Frontal cortex (tissue), 4 donors: ENCODE data around the gene ARAP1. TPM values are rescaled to one million over a fixed set of nuclear protein-coding genes. Genes with fewer than 3 reads are reported as not detected.

ENCODE experiments used
- DNase-seq, 2 donors: peaks; one replicate each; pipeline ENCODE4 v3.0.0; 2012; ENCODE audit warnings: low spot score in 2 of 2
- FAIRE-seq: peaks from 2 replicates; lab custom pipeline; 2012; peaks lifted over from hg19 to GRCh38; lab: Jason Lieb, UNC
- total RNA-seq: library from RNA; depleted of rRNA; stranded (reverse); fragments of >200 nt; gene quantifications from one replicate; pipeline ENCODE4 v1.2.3, GENCODE V29; 2014
- donor health status: control.
- donor health status: control.
- donor health status: control.

ARAP1 gene
- total RNA-seq, 1 donor from 2014 or later: 20.0 TPM

DNA sequence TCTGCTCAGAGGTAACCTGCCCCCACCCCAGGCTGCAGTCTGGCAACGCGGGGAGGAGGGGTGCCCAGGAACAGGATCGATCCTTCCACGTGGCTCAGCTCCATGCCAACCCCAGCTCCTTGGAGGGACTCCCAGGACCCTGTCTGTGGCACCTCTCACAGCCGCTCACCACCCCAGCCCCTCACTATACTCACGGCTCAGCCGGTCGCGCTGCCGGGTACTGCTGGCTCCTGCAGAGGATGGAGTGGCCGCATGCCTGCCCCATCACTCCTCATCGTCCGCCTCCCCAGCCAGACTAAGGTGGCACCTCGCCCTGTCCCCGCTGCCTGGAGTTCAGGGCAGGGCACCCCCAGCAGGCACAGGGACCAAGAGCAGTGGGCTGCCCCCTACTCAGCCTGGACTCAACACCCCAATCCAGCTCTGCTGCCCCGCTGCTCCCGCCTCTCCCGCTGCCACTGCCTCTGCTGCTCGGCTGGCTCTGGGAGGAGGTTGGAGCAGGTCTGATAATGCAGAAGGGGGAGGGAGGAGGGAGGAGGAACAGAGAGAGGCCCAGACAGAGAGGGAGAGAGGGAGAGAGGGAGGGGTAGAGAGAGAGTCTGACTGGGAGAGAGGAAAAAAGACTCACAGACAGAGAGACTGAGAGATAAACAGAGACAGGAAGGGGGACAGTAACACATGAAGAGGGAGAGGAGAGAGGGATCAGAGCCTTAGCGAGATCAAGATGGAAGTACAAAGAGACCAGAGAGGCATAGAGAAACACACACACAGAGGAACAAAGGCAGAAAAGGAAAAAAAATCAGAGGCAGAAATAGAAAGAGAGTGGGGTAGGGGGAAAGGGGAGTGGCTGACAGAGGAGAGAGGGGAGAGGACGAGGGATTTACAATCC is 78.0 kb downstream of the ARAP1 start, which contains the start of gene PDE2A:
Gene PDE2A (minus strand): TSS at position 480 of the 886 bp plus-strand sequence. CDS start 215 bp downstream, at position 265.
- no peak for FAIRE-seq
- no peak for DNase-seq

DNA sequence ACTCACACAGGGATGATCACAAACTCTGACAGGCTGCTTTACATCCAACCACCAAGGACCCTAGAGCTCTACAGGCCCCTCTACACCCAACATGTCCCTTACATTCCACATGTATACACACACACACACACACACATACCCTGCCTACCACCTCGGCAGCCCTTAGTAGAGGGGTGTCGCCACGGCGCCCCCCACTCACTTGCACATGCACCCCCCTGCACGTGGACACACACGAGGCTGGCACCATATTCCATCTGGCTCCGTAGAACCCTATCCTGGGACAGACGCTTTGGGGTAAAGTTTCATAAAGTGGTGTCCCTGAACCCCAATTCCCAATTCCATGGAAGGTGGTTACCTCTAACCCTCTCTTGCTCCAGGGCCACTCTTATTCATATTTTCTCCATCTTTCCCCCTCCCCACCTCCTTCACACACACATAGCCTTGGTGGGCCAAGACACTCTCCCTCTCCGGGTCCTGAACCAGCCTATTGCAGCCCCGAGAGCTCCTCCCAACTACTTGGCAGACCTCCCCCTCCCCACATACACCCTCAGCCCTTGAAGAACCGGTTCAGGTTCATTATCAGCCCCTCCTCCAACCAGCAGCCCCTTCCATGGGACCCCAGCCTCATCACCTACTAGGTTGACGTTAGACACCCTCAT is 78.8 kb downstream of the ARAP1 start:
- DNase-seq (no peak), FAIRE-seq (no peak)

DNA sequence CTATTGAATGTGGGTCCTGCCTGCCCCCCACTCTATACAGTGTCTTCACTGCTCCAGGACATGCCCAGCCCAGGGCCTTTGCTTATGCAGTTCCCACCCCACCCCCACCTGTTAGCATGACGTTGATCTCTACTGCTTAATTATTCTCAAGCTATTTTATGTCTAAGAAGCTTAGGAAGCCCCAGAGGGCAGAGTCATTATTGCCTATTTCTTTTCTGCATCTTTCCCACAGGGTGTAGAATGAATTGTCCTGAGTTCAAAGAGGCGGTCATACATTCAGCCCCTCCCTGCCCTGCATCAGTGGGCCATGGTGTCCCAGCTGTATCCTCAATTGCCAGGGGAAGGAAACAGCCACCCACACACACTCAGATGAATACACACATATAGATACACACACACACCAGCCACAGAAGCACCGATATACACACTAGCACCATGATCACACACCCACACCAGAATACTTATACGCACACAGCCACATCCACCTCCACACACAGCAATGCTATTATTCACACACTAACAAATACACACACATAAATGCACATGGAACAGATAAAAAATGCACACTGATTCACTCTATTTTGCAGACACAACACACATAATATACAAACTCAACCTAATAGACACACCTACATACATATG is 79.5 kb downstream of the ARAP1 start:
- no peak for DNase-seq

DNA sequence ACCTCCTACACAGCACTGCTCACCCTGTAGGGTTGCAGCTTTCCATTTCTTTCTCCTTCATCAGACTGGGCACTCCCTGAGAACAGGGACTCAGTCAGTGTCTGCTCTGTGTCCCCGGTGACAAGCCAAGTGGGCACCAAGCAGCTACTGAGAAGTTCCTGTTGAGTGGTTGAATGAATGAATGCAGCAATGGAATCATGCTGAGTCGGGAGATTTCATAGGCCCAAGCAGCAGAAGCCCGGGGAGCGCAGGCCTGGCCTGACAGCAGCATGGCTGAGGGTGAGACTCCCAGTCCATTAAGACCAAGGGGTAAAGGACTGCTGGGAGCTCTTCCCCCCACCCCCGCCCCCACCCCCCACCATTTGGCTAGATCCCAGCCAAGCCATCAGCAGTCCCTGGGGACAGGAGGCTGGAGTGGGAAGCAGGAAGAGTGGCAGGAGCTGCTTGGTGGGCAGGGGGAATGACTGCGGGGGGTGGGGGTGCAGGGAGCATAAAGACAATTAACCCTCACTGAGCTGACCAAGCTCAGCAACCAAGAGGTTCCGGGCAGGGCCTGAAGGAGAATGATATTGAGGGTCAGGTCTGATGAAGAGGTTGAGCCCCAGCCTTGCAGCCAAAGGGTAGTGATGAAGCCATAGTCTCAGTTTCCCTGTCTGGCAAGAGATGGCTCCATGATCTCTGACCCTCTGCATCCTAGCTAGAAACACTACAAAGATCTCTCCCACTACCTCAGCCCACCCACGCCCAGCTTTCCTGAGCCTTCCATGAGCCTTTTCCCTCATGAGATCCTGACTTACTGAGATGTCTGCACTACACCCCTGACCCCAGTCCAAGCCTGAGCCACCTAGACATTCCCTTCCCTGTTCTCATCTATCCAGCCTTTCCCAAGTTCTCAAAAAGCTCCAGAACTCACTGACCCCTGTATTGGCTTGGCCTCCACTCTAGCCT is 80.8 kb downstream of the ARAP1 start:
- no peak for FAIRE-seq
- no peak for DNase-seq

More for the DNA sequence above, 79.5 kb downstream of the ARAP1 start:
- FAIRE-seq: no peak

DNA sequence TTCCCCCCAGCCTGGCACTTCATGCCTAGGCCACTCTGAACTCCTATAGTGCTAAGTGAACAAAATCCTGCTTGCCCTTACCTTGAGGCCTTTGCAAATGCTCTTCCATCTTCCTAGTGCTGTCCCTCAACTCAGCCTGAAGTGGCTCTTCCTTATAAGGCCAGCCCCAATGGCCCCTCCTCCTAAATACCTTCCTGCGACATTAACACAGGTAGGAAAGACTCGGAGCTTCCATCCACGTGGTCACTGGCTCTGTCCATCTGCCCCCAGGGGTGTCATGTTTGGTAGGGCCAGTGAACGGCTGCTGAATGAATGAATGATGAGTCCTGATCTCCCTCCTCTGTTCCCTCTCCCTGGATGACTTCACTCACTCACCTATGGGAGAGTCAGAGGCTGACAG is 82.2 kb downstream of the ARAP1 start:
- DNase-seq (no peak), FAIRE-seq (no peak)

DNA sequence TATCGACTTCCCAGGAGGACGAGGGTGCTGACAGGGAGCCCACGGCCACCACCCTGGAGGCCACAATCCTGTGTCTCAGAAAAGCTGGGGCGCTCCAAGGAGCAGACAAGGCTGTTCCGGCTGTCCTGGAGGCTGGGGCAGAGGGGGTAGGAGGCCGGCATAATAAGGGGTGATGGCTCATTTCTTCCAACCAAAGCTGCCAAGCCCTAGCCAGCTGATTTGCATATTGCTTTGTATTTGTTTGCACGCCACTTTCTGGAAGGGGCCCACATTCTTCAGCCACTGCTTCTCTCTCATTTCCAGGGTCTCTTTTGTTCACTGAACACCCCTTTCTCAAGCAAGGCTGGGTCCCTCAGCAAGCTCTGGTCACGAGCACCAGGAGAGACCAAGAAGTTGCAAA is 82.7 kb downstream of the ARAP1 start:
- no peak for FAIRE-seq

DNA sequence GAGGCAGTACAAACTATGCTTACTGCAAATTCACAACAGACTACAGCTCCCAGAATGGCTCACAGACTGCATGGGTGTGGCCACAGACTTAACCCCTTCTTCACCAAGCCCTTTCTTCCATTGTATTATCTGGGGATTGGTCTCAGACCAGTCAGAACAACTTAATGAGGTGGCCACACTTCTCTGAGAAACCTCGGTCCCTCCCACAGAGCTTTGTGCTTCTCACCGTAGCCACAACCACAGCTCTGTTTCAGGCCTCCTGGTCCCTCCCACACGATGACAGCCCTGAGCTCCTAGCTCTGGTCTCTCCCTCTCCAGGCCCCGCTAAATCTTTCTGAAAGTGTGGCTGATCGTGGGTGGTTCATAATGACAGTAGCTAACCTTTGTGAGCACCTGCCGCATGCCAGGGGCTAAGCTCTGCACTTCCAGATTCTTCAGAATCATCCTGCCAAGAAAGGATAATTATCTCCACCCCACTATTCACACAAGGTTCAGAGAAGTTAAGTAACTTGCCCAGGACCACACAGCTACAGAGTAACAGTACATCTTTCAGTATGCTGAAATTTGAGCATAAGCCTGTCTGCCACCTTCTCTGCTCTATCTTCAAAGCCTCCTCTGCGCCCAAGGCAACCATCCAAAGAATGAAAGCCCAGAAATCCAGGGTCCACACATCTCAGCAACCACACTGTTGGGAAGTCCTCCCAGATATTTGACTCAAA is 83.4 kb downstream of the ARAP1 start:
- no peak for FAIRE-seq
- no peak for DNase-seq

More for the DNA sequence above, 82.7 kb downstream of the ARAP1 start:
- no peak for DNase-seq

DNA sequence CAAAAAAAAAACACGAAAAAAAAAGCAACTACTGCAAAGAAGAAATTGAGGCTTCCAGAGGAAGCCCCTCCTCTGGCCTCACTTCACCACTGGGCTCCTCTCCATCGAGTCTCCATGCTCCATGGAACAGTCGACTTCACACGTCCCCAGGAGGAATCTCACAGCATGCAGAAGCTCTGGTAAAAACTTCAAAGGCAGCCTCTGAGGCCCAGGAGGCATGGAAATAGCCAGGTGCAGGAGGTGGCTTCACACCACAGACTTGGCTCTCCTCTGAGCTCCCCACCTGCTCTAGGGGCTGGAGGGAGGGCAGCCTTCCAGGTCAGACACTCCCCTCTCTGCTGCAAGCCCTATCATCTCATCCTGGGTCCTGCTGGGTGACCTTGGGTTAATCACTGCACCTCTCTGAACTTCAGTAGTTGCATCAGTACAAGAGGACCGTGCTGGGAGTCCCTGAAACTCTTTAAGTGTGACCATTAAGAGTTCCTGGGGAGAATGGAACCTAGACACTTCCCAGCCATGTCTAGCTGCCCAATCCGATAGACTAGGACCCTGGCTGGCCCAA is 86.2 kb downstream of the ARAP1 start:
- no peak for DNase-seq
- FAIRE-seq: no peak

DNA sequence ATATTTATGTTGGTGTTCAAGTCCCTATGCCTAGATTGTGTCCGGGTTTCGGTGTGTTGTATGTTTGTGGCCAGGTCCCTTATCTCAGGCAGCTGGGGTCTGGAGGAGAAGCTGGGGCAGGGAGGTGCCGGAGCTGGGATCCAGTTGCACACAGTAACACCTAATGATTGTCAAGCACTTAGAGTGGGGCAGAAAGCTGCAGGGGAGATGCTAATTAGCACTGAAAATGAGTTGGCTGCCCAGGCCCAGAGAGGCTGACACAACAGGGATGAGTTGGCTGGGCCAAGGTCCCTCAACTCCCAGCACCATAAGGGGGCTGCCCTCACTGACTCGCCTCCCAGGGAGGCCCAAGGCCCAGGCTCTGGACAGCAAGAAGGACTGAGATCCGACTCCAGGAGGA is 90.2 kb downstream of the ARAP1 start:
- DNase-seq (no peak), FAIRE-seq (no peak)

DNA sequence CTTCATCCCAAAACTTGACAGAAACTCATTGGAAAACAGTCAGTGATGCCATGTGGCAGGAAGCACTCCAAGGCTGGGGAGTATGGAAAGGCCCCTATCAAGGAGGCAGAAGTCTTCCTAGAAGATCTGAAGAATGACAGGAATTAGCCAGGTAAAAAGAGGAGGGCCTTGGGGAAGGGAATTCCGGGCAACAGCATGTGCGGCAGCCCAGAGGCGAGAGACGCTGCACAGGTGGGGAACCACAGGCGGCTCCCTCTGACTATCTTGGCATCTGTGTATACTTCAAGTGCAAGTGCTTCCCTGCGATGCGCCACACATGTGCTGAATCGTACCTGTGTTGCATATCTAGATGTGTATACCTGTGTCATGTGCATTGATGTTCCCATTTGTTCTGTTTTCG is 90.7 kb downstream of the ARAP1 start:
- DNase-seq: no peak
- no peak for FAIRE-seq

DNA sequence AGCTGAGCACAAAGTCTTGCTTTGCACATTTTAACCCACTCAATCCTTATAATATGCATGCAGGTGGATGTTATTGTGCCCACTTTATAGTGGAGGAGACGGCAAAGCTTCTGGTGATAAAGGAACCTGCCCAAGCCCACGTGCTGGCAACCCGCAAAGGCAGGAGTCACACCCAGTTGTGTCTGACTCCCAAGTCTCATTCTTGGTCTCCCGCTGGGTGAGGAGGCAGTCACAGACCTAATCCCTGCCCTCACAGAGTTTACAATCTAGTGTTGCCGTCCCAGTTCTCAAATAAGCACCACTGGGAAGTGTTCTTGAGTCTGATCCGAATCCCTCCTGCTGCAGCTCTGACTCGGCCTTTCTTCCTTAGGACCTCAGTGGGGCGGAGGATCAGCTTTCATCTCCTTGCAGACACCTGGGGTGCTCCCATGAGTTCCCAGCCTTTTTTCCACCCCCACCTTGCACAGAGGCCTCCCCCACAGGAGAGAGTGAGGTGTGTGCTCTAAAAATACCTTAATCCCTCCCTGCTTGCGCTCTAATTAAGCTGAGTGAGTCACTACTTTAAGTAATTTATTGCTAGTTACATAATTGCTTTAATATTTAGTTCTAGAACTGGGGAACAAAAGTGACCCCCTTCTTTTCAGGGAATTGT is 93.1 kb downstream of the ARAP1 start:
- no peak for FAIRE-seq
- no peak for DNase-seq

DNA sequence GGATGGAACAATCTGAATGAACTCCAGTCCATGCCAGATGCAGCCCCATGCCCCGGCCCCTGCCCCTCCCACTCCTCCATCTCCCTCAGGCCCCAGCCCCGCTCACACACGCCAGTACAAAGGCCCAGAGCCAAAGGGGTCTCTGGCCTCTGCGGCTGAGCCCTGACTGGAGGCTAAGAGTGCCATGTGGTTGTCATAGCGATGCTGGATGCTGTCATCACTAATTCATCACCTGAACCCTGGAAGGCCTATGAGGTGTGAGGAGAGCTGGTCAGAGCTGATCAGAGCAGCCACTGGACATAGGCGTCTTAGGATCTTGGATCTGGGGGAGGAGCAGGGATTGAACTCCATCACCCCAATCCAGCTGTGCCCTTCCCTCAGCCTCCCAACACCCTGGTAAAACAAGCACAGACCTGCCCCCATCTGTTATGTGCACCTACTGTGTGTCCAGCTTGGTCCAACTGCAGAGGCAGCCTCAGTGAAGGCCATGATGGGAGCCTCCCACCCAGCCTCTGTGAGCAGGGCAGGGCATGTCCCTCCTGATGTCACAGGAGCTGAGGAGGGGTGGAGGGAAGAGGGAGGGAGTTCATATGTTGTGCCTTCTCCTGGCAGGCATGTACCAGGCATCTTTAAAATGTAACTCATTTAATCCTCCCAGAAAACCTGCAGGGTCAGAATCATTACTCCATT is 94.7 kb downstream of the ARAP1 start:
- FAIRE-seq (no peak), DNase-seq (no peak)

DNA sequence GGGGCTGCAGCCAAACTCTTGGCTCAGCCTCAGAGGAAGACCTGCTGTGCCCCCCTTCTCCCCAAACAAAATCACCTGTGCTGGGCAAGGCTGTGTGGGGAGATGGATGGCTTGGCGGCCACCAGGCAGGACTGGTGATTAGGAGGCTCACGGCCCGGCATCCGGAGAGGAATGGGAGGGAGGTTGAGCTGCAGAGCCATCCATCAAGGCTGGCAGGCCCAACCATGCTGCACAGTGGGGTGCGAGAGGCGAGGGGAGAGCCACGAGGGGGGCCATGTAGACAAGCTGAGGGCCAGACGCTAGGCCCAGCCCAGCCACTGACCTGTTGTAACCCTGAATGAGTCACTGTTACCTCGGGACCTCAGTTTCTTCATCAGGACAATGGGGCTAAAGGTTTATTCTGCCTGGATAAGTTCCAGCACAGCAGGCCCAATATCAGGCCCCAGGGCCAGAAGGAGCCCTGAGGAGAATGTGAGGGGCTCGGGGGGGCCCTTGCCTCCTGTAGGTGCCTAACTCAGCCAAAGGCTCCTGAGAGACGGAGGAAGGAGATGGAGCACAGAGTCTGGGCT is 96.2 kb downstream of the ARAP1 start:
- no peak for FAIRE-seq

DNA sequence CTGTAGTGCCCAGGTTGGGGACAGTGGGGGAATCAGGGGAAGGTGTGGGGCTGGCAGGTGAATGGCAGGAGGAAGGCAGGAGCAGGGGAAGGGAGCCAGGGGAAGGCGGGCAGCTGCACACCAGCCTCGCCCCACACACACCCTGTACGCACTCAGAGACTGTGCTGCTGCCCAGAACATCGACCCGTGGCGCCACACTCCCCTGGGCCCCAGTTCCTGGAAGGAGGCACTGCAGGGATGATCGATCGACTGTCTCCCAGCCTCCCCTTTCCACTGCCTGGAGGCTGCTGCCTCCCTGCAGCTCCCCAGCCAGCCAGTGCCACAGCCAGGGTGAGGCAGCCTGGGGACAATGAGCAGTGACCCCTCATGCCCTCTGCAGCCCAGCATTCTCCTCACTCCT is 97.2 kb downstream of the ARAP1 start:
- DNase-seq: no peak
- FAIRE-seq: no peak

More for the DNA sequence above, 96.2 kb downstream of the ARAP1 start:
- DNase-seq: no peak

DNA sequence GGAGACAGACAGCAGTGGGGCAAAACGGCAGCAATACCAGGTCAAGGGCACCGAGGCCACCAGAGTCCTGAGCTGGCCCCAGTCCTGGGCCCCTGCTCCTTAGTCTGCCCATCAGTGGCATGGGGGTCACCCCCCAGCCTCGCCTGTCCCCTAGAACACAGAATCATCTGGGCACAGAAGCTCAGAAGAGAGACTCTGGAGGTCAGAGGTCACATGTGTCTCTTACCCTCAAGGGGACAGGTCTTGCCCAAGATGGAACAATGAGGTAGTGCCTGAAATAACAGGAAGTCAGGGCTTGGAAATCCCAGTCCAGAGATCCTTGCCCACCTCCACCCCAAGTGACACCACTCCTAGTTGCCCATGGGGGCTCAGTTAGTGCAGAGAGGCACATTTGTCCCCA is 98.6 kb downstream of the ARAP1 start:
- FAIRE-seq (no peak), DNase-seq (no peak)

DNA sequence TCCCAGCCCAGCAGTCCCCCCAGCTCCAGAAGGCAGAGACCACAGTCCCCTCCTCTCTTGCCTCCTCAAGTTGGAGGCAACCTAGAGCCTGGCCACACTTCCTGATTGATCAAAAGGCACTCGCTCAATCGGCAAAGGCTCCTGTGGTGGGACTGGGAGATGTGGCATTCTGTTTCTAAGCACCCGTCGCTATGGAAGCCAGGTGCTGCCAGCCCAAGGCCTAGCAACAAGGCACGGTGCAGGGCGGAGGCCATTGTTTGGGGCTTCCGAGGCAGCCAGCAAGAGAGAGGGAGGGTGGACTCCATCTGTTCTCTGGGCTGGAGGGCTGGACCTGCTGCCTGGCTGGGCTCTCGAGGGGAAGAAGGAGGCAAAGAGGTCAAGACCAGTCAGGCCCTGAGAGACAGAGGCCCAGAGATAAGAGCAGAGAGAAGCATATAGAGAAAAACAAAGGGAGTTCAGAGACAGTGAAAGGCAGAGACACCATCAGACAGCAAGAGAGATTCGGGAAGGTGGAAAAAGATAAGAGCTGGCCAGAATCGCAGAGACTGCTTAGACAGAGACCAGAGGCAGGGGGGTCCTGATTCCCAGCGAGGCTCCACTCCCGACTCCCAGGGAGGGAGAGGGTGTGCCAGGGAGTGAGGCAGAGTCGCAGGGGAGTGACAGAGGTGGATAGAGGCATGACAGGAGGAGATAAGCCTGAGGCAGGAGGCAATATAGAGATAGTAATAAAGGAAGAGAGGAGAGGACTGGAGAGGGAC is 99.2 kb downstream of the ARAP1 start:
- FAIRE-seq (no peak), DNase-seq (no peak)

DNA sequence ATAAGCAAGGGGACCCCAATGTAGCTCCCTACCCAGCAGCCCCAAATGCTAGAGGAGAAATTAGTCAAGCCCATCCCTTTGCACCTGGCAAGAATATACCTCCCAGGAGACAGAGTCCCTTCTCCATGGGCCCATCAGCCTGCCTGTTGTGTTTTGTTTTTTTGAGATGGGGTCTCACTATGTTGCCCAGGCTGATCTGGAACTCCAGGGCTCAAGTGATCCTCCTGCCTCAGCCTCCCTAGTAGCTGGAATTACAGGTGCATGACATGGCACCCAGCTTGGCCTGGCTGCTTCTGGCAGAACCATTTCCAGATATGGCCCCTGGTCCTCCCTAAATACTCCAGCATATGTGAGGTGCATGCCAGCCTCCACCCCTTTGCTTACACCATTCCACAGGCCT is 100.1 kb downstream of the ARAP1 start:
- FAIRE-seq (no peak), DNase-seq (no peak)
